NCI-H2227 (cell line): ENCODE results near the gene CTSK.
"Not testable (repeated sequence)": the region's sequence is repeated elsewhere in the genome, so short reads cannot be mapped to it uniquely, and the experiment has no call there.

Experiments
- DNase-seq: peaks from one replicate; lab custom pipeline; 2025; ENCODE audit not compliant: unreplicated experiment; lab: John Stamatoyannopoulos, UW

CTSK gene

DNA sequence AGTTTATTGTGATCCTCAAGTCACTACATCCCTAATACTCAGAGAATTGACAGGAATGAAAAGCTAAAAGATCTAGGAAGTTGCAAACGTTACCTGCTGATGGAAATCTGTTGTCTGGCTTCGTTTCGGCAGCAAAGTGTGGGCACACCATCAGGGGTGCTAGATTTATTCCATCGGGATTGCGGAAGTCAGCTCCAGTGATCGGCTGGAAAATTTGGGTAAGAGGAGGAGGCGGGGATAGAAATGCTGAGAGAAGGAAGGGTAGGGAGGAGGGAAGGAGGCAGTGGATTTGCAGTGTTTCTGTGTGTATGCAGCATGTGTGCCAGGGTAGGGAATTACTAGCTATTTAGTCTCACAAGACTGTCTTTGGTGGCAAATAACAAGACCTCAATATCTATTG is at the start of gene CTSK:
TSS of gene CTSK (minus strand) at position 140 of the 400 bp plus-strand sequence. CDS start 1,455 bp downstream, outside the sequence.
- no peak for DNase-seq

- not testable (repeated sequence) for DNase-seq
These were observed 44.7 kb upstream of the CTSK start for GRCh38 chr1:150852734-150853133.

- not testable (repeated sequence) for DNase-seq
These were observed 42.8 kb upstream of the CTSK start for GRCh38 chr1:150850801-150851362.

DNA sequence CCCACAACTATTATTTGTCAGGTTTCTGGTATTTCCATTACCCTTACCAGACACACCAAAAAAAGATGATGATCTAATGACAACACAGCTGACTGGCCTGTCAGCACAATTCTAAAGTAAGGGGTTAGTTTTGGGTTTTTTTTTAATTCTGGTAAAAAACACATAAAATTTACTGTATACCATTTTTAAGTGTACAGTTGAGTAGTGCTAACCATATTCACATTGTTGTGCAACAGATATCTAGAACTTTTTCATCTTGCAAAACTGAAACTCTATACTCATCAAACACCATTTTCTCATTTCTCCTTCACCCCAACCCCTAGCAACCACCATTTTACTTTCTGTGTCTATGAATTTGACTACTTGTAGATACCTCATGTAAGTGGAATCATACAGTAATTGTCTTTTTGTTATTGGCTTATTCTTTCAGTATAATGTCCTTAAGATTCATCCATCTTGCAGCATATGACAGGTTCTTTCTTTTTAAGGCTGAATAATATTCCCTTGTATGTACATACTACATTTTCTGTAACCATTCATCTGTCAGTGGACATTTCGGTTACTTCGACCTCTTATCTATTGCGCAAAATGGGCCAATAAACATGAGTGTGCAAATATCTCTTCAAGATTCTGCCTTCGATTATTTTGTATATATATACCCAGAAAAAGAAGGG is 38.5 kb upstream of the CTSK start:
- DNase-seq, result no peak

GRCh38 chr1:150843474-150843873 is 35.4 kb upstream of the CTSK start:
- no peak for DNase-seq

- DNase-seq, result no peak
These were observed 34.9 kb upstream of the CTSK start for GRCh38 chr1:150842964-150843363.

DNA sequence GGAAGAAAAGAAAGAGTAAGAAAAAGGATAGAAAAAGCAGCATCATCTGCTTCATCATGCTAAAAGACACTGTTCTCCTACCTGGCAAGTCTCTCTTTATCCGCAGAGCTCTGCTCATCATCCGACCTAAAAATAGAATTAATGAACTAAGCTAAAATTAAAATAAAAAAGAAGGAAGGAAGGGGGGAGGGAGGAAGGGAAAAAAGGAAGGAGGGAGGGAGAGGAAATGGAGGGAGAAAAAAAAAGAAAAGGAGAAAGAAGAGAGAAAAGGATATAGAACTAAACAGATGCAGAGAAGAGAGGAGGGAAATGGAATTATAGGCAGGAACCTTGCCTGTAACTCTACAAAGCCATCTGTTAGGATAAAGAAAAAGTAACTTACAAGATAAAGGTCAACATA is 34.3 kb upstream of the CTSK start:
- DNase-seq, result no peak

GRCh38 chr1:150841626-150842025 is 33.6 kb upstream of the CTSK start:
- DNase-seq, result no peak

- DNase-seq, result not testable (repeated sequence)
These were observed 32.8 kb upstream of the CTSK start for GRCh38 chr1:150840850-150841249.

DNA sequence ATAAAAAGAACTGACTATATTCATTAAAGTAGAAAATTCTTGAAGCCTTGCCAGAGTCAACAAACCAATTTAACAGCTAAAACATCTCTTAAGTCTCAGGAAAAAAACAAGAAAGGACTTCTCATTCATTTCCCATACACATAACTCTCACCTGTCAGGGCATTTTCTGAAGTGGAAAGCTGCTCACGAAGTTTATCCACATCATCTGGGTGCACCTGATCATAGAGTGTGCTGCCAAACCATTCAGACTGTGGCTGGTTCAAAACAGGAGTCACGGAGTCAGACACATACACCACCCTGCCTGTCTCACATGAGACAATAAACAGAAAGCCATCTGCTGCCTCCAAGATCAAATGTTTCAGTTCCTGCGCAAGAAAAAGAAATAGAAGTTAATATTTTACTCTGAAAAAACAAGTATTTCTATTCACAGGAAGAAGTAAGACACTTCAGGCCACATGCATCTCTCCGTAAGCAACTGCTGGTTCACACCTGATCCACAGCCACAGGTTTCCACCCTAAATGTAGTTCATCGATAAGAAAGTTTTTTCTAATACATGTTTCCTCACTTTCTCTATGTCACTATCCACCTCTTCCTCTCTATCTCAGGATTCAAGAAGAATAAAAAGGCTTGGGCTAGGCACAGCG is 28.2 kb upstream of the CTSK start:
- no peak for DNase-seq

DNA sequence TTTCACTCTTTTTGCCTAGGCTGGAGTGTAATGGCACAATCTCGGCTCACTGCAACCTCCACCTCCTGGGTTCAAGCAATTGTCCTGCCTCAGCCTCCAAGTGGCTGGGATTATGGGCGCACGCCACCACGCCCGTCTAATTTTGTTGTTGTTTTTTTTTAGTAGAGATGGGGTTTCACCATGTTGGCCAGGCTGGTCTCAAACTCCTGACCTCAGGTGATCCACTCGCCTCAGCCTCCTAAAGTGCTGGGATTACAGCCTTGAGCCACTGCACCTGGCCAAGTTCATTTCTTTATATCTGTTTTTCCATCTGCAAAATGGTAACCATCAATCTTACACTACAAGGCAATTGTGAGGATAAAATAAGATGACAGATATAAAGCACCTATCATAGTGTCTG is 25.9 kb upstream of the CTSK start:
- not testable (repeated sequence) for DNase-seq

GRCh38 chr1:150832597-150832996 is 24.5 kb upstream of the CTSK start:
- DNase-seq, result no peak

DNA sequence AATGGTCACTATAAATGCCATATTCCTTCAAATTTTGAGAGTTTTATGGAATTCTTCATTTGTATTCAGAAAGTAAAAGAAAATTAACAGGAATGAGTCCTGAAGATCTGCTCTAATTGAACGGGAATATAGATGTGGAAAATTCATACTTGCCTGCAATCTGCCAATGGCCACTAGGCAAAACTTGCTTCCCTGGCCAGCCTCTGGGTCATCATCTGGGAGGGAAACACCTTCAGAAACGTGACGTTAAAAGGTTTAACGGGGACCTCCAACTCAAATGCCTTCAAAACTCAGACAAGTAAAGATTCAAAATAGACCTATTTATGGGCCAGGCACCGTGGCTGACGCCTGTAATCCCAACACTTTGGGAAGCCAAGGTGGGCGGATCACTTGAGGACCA is 21.7 kb upstream of the CTSK start:
- no peak for DNase-seq

GRCh38 chr1:150826299-150826698 is 18.2 kb upstream of the CTSK start:
- no peak for DNase-seq

GRCh38 chr1:150820730-150821512 is 12.9 kb upstream of the CTSK start:
- no peak for DNase-seq

GRCh38 chr1:150815871-150816270 is 7.8 kb upstream of the CTSK start:
- no peak for DNase-seq

DNA sequence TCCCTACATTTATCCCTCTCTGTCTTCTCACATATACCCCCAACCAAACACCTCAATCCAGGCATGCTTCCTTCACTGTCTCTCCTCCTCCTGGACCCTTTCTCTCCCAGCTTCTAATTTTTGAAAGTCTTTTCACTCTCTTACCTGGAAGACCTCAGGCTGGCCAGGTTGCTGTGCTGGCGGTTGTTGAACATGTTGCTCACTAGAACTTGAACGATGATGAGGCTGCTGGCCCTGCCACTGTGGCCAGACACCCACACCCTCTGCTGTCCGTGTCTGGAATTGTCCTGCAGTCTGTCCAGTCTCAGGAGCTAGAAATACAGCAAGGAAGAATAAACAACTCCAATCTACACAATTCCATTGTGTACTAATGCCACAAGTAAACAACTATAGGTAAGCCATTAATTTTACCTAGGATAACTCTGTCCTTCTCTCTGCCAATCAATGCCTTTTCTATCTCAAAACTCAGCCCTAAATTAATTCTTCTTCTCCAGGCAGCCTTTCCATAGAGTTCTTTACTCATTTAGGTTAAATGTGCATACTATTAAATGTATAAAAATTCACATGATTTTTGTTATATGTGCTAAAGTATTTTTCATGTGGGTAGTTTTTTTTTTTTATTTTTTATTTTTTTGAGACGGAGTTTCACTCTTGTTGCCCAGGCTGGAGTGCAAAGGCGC is 5.1 kb upstream of the CTSK start:
- DNase-seq, result peak; percentile 70

DNA sequence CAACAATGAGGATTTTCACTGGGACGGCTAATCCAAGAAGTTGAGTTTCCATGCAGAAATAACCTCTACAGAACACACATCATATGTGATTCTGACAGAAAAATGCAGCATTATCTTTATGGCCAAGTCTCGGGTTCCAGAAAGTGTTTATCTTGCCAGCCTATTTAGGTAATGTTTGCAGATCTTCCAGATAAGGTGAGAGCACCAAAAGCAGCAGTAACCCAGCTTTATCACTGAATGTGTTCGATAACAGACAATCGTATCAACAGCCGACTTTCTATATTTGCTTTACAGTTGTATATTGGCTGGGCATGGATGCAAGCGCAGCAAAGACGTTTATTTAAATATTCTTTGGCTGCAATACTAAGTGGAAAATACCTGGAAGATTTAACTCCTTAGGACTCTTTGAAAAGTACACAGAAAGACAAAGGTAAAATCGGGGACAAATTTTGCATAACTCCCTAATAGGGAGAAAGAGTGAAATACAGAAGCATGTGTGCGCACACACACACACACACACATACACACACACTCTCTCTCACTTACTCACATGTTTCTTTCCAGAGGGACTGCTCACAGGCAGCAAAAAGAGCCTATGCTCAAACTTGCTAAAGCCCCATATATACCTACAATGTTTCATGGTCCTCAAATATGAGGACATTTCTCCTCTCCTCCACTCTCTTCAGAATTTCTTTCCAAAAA is 3.0 kb upstream of the CTSK start:
- no peak for DNase-seq

DNA sequence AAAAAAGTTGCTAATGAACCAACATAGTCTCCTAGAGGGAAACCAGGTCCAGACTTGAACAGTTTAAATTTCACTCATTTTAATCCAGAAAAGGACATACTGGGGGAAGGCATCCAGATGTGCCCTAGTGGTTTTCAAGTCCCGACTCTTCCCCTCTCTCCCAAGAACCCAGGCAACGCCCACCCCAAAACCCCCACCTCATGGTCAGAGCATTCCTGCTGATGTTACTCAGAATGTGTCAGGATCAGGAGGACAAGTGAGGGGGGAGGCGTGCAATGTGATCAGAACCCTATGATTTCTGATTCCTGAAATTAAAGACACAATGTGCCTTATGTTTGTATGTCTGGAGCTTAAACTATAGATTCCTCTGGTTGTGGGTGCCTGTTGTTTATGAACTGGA is 1.6 kb upstream of the CTSK start:
- no peak for DNase-seq

GRCh38 chr1:150808846-150809245 is 786 bp upstream of the CTSK start:
- no peak for DNase-seq
